Fibroblast of villous mesenchyme (primary cell): ENCODE results near the gene FBLN7. TPM values are rescaled to one million over a fixed set of nuclear protein-coding genes. Genes with fewer than 3 reads are reported as not detected.

ENCODE experiments used
- DNase-seq: peaks from one replicate; pipeline ENCODE4 v3.0.0-alpha.2; 2010; ENCODE audit warnings: low read depth
- H3K4me3 ChIP-seq: 2 replicates; pipeline ENCODE4 v1.5.1; 2011; ENCODE audit warnings: low read depth, mild to moderate bottlenecking, low read length
- CTCF ChIP-seq: IDR thresholded peaks from 2 replicates; pipeline ENCODE4 v1.5.1; 2012; ENCODE audit warnings: low read depth, mild to moderate bottlenecking, low read length; ENCODE audit not compliant: insufficient read depth
- total RNA-seq: library from RNA; depleted of rRNA; stranded (reverse); fragments of >200 nt; gene quantifications from 2 replicates; pipeline ENCODE4 v1.2.3, GENCODE V29; 2012

Gene FBLN7
- total RNA-seq, 1 donor = 1.3 TPM

DNA sequence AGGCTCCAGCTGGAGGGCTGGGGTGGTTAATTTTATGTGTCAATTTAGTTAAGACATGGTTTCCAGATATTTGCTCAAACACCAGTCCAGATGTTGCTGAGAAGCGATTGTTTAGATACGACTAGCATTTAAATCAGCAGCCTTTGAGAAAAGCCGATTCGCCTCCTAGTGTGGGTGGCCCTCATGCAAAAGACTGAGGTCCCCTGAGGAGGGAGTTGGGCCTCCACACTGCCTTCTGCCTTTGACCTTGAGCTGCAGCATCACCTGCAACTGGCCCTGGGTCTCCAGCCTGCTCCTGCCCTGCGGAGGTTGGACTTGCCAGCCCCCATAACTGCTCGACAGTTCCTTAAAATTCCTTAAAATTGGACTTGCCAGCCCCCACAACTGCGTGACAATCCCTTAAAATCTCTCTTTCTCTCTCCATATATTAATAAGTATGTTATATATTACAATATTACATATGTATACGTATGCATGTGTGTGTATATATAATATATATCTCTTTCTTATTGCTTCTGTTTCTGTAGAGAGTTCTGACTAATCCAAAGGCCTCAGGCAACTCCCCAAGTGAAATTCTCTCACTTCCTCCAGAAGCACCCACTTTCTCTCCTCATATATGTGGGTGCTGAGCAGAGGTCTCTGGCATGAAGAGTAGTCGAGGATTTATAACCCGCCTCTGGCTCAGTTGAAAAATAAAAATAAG lies 14.4 kb downstream of the FBLN7 start:
- H3K4me3 ChIP-seq = no peak overlapping the region
- no peak for DNase-seq
- no peak for TF ChIP-seq CTCF

- TF ChIP-seq CTCF = no peak
- no peak overlapping the region for H3K4me3 ChIP-seq
- peak; percentile 77 for DNase-seq
Measured at GRCh38 chr2:112153179-112153490, 14.9 kb downstream of the FBLN7 start.

- H3K4me3 ChIP-seq = no peak overlapping the region
Measured at GRCh38 chr2:112153501-112153900, 15.3 kb downstream of the FBLN7 start.

GRCh38 chr2:112154246-112155117 lies 16.3 kb downstream of the FBLN7 start:
- DNase-seq = no peak
- no peak for TF ChIP-seq CTCF
- H3K4me3 ChIP-seq = no peak overlapping the region

More at GRCh38 chr2:112153501-112153900, 15.3 kb downstream of the FBLN7 start:
- DNase-seq = no peak
- no peak for TF ChIP-seq CTCF

DNA sequence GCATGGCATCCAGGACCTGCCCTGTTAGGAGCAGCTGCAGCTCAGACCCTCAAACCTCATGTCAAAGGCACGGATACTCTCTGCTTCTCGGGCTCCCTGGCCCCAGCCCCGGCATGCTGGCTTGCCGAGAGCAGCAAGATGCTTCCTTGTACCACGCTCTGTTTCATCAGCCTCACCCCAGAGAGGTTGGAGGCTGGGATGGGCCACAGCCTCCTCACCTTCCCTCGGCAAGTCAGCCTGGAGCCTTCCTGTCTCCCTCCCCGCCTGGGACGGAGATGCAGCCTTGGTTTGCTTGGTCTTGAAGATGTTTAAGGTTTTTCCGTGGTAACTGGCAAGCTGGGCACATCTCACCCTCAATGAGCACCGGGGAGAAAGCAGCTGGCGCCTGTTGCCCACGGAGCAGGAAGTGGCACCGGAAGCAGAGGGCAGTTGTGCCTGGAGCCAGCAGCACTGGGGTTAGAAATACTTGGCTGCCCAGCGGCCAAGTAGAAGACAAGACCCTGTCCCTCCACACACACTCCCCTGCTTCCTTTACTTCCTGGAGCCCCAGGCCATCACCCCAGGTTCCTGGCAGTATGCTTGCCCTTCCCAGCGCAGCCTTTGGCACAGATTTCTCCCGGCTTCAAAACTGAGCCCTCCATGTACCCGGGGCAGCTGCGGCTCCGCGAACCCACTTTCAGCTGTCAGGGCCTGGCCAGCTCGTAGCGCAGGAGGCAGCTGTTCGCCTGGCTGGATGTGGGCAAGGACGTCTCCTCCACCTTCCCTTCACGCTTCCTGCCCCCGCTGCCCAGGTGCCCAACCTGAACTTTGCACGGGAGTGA lies 17.4 kb downstream of the FBLN7 start:
- no peak overlapping the region for H3K4me3 ChIP-seq
- DNase-seq = no peak
- no peak for TF ChIP-seq CTCF

DNA sequence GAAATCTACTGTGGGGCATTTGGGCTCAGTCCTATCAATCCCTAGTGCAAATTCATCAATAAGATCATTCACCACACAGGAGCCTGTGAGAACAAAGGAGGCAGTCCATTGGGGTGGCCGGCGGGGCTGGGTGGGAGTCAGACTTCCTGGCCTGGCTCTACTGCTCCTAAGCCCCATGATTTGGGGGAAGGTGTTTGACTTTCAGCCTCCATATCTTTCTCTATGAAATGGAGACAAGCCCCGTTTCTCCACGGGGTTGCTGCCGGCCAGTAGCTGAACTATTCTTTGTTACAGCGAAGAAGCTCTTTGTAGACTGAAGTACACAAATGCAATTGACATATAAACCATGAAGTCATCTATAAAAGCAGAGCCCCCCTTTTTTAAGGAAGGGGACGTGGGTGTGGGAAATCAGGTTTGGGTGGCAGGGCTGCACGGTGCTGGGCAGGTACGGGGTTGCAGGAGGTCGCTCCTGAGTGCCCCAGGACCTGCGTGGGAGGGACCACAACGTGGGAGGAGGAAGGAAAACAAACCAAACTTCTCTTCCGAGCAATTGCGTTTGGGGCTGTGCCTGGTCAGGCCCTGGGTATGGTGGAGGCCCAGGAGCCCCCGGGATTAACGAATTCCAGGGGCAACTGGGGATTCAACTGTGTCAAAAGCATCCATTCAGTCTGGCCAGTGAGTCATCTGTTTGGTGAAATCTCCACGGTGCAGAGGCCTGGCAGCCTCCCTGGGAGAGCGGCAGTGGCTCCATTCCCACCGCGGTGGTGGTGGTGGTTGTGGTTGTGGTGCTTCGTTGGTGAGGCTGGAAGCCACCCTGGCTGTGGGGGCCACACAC lies 18.2 kb downstream of the FBLN7 start:
- DNase-seq = peak; percentile 53
- no peak overlapping the region for H3K4me3 ChIP-seq
- no peak for TF ChIP-seq CTCF
